Calu3 (cell line): Measurements from ENCODE around the gene MYD88. TPM values are rescaled to one million over a fixed set of nuclear protein-coding genes. Genes with fewer than 3 reads are reported as not detected.
A peak's percentile ranks its signal among the peaks of the same experiment; 100 is the strongest.

Source experiments
- BruUV-seq: library from RNA; stranded (reverse); fragments of 400-500 nt; replicated peaks from 2 replicates; lab custom pipeline; 2021; lab: Mats Ljungman, UMichigan
- CTCF ChIA-PET: fragments of 300-600 bp; sonication (Branson Sonifier 250); formaldehyde crosslinking; loops from one replicate; lab custom pipeline; 2022; ENCODE audit warnings: antibody characterized with exemption; lab: Charles Lee
- DNase-seq: peaks from one replicate; pipeline ENCODE4 v3.0.0; 2022
- H3K27ac Mint-ChIP-seq: one replicate; pipeline ENCODE4 v1.8.0; 2022; ENCODE audit warnings: mixed read lengths; ENCODE audit not compliant: unreplicated experiment
- H3K27me3 Mint-ChIP-seq: one replicate; pipeline ENCODE4 v1.8.0; 2022; ENCODE audit warnings: mixed read lengths; ENCODE audit not compliant: unreplicated experiment
- H3K36me3 Mint-ChIP-seq: one replicate; pipeline ENCODE4 v1.8.0; 2022; ENCODE audit warnings: mild to moderate bottlenecking, moderate library complexity, mixed read lengths; ENCODE audit not compliant: insufficient read depth, unreplicated experiment
- H3K4me1 Mint-ChIP-seq: one replicate; pipeline ENCODE4 v1.8.0; 2022; ENCODE audit warnings: mild to moderate bottlenecking, low read depth, mixed read lengths; ENCODE audit not compliant: unreplicated experiment
- H3K4me3 Mint-ChIP-seq: one replicate; pipeline ENCODE4 v1.8.0; 2022; ENCODE audit warnings: mild to moderate bottlenecking, low read depth, moderate library complexity, mixed read lengths; ENCODE audit not compliant: unreplicated experiment
- H3K9me3 Mint-ChIP-seq: one replicate; pipeline ENCODE4 v1.8.0; 2022; ENCODE audit warnings: low read depth, mixed read lengths; ENCODE audit not compliant: unreplicated experiment
- CTCF ChIP-seq: fragments of 200-600 bp; IDR thresholded peaks from one replicate; pipeline ENCODE4 v1.8.0; 2022; ENCODE audit warnings: antibody characterized with exemption; ENCODE audit not compliant: unreplicated experiment
- intact Hi-C: fragments of 100-400 bp; cut with micrococcal nuclease; formaldehyde crosslinking; loops from one replicate; pipeline ENCODE4 v1.10.0; 2022; ENCODE audit not compliant: unreplicated experiment
- total RNA-seq: library from RNA; stranded (reverse); gene quantifications from 2 replicates; pipeline ENCODE4 v1.2.3, GENCODE V29; 2022

MYD88 gene
- total RNA-seq, 1 experiment from 2014 or later, result 35.2 TPM

- Mint-ChIP-seq H3K27me3 (no peaks in the 10 kb centered on the region), H3K27ac (peak overlapping the region; percentile 95), H3K9me3 (no peaks in the 10 kb centered on the region), H3K4me1 (peaks cover 30% of the 10 kb centered on the region), H3K4me3 (peak overlapping the region; percentile 97), H3K36me3 (peaks cover 39% of the 10 kb centered on the region)
- intact Hi-C loops, result no loop called here
- CTCF ChIA-PET, result interaction anchor here (0.7 to 3.2 kb wide), 5 partner anchors 9 to 285 kb away, joined by 3 to 24 read pairs (median 3); partner anchors contain the start of genes ACAA1, MYD88 and PLCD1
- no TSS peak for BruUV-seq
- DNase-seq, result peak; percentile 19
- TF ChIP-seq CTCF, result peak; percentile 30
These were observed 24.8 kb downstream of the MYD88 start for GRCh38 chr3:38163117-38163840.

GRCh38 chr3:38163841-38164642 lies 25.6 kb downstream of the MYD88 start:
- Mint-ChIP-seq H3K4me3 (peak overlapping the region; percentile 97), H3K27me3 (no peaks in the 10 kb centered on the region), H3K36me3 (peaks cover 39% of the 10 kb centered on the region), H3K9me3 (no peaks in the 10 kb centered on the region), H3K27ac (peak overlapping the region; percentile 95), H3K4me1 (peaks cover 37% of the 10 kb centered on the region)
- peak; percentile 32 for DNase-seq
- no peak for TF ChIP-seq CTCF
- BruUV-seq, result TSS peak; percentile 96
- CTCF ChIA-PET, result interaction anchor here (0.7 to 3.2 kb wide), 10 partner anchors 10 to 285 kb away, joined by 3 to 24 read pairs (median 4); partner anchors contain the start of genes ACAA1, MYD88 and XYLB
- intact Hi-C loops, result no loop called here

- no TSS peak for BruUV-seq
- intact Hi-C loops, result no loop called here
These were observed 26.1 kb downstream of the MYD88 start for GRCh38 chr3:38164643-38164951.

More at GRCh38 chr3:38164643-38164951, 26.1 kb downstream of the MYD88 start:
- no peaks in the 10 kb centered on the region for H3K9me3 Mint-ChIP-seq
- TF ChIP-seq CTCF, result no peak
- H3K36me3 Mint-ChIP-seq, result peaks cover 39% of the 10 kb centered on the region
- H3K27ac Mint-ChIP-seq, result peak overlapping the region; percentile 95
- DNase-seq, result no peak
- peak overlapping the region; percentile 97 for H3K4me3 Mint-ChIP-seq
- H3K4me1 Mint-ChIP-seq, result peaks cover 43% of the 10 kb centered on the region
- no peaks in the 10 kb centered on the region for H3K27me3 Mint-ChIP-seq
- CTCF ChIA-PET, result interaction anchor here (0.8 to 3.2 kb wide), 8 partner anchors 10 to 182 kb away, joined by 3 to 24 read pairs (median 6); partner anchors contain the start of genes ACAA1, MYD88 and XYLB
